Cerebellar cortex (tissue), 1 donor: Measurements from ENCODE around the gene SMAD3.

Experiments used
- DNase-seq: peaks from one replicate; pipeline ENCODE4 v3.0.0-alpha.2; 2015; ENCODE audit warnings: low spot score

Gene SMAD3

DNA sequence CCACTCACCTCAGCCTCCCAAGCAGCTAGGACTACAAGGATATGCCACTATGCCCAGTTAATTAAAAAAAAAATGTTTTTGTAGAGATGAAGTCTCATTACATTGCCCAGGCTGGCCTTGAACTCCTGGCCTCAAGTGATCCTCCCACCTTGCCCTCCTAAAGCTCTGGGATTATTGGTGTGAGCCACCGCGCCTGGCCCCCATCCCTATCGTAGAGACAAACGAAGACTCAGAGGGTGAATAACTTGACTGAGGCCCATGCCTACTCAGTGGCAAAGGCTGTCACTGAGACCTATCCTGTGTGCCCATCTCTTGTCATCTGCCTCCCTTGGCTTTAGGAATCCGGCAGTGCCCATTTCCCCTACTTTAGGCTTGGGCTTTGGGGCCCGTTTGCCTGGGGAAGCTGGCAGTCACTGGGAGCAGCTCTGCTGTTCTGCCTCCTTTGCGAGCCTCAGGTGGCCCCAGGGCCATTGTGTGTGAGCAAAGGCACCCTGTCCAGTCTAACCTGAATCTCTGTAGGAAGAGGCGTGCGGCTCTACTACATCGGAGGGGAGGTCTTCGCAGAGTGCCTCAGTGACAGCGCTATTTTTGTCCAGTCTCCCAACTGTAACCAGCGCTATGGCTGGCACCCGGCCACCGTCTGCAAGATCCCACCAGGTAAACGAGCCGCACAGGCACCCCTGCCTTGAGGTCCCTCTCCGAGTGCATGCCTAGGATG lies 119.0 kb downstream of the SMAD3 start:
- no peak for DNase-seq

GRCh38 chr15:67185051-67185450 lies 119.6 kb downstream of the SMAD3 start:
- no peak for DNase-seq

DNA sequence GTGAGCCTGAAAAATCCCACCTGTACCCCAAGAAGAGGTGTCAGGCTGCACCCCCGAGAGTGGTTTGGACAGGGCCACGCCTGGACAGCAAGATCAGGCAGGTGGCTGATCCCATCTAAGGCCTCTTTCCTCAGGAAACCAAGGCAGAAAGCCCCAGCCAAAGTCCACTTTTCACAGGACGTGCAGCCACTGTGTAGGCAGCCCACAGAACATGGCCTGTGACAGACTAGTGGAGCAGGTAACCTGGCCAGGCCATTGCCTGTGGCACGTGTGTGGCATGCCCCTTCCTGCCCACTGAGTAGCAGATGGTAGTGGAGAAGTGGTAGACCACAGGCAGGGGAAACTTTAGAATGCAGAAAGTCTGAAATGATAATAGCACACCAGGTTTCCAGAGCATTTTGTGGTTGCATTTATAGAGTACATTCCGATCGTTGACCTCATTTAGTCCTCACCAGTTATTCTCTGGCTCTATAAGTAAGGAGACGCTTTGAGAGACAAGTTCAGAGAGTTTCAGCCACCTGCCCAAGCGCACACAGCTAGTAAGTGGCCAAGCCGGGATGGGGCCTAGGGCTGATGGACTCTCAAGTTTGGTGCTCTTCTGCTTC lies 120.3 kb downstream of the SMAD3 start:
- DNase-seq = no peak

GRCh38 chr15:67186226-67186649 lies 120.8 kb downstream of the SMAD3 start:
- no peak for DNase-seq

- DNase-seq = no peak
Observed at GRCh38 chr15:67186688-67187087, 121.3 kb downstream of the SMAD3 start.

DNA sequence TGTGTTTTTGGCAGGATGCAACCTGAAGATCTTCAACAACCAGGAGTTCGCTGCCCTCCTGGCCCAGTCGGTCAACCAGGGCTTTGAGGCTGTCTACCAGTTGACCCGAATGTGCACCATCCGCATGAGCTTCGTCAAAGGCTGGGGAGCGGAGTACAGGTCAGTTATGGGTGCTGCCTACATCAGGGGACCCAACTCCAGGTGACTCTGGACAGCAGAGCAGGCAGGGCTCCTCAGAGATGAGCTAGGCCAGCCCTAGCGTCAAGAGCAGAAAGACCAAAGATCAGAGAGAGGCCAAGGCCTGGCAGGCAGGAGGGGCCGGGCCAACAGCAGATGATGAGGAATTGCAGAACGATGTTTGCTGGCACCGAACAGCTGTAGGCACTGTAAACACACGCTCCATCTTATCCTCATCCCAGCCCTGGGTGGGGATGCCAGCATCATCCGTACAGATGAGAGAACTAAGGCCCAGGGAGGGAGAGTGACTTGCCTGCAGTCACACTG lies 122.0 kb downstream of the SMAD3 start:
- DNase-seq = no peak

- no peak for DNase-seq
Observed at GRCh38 chr15:67188551-67189218, 123.3 kb downstream of the SMAD3 start.

DNA sequence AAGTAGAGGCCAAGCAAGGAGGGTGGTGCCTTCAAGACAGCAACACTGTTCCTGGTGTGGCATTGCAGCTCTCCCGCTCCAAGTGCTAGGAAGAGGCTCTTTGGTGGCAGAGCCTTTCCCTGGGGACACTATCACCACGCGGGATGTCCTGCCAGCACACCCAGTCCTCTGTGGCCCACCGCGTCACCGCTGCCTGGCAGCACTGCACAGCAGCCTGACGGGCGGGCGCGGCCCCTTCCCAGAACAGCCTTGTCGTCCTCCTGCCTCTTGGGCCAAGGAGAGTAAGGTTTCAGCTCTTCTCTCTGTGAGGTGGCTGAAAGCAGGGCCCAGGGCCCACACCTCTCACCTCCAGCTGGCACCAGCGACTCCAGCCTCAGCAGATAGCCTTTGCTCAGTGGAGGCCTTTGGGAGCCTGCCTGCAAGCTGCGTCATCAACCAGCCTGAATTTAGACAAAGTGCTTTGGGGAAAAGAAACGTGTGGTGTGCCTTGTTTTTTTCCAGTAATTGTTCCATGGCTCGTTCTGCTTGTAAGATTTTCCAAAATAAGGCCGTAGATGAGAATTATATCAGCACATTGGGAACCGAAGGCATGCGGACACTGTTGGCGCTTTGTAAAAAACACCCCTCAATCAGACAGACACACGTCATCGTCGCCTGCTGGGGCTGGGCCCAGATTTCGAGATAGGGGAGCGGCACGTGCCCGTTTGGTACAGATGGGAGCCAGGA lies 124.1 kb downstream of the SMAD3 start:
- no peak for DNase-seq

- DNase-seq = no peak
Observed at GRCh38 chr15:67190326-67190725, 124.9 kb downstream of the SMAD3 start.

- DNase-seq = no peak
Observed at GRCh38 chr15:67190813-67191212, 125.4 kb downstream of the SMAD3 start.

- DNase-seq = no peak
Observed at GRCh38 chr15:67192185-67192820, 126.9 kb downstream of the SMAD3 start.

GRCh38 chr15:67193223-67193990 lies 128.0 kb downstream of the SMAD3 start:
- no peak for DNase-seq

GRCh38 chr15:67194171-67195114 lies 129.0 kb downstream of the SMAD3 start:
- DNase-seq = no peak

DNA sequence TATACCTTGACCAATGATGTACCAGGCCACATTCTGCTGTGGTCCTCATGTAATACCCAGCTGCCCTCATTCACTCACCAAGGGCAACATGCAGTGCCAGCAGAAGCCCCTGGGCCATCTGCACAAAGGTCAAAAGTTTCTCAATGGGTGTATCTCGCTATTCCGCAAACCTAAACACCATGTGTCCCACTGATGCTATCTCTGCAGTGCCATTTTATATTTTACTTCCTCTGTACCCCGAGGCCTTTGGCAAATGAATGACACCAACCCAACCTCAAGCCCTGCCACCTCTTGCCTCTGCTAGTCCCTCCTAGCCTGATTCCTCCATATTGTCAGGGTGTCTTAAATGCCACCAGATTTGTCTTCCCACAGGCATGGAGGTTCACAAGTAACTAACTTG lies 129.9 kb downstream of the SMAD3 start:
- DNase-seq = no peak

DNA sequence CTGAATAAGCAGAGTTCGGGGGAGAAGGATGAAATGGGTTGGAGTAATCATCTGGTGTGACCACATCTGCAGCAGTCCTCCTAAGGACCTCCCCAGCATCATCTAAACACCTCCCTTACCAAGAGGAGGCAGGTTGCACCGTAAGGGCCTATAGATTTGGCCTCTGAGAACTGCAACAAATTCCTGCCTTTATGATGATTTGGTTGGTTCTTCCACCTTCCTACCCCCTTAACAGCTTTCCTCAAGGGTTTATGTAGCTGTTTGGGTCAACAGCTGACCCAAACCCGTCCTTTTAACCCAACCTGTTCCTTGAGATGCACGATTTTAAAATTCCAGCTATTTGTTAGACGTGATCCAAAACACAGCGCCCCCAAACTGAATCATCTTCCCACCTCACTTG lies 130.8 kb downstream of the SMAD3 start:
- no peak for DNase-seq

DNA sequence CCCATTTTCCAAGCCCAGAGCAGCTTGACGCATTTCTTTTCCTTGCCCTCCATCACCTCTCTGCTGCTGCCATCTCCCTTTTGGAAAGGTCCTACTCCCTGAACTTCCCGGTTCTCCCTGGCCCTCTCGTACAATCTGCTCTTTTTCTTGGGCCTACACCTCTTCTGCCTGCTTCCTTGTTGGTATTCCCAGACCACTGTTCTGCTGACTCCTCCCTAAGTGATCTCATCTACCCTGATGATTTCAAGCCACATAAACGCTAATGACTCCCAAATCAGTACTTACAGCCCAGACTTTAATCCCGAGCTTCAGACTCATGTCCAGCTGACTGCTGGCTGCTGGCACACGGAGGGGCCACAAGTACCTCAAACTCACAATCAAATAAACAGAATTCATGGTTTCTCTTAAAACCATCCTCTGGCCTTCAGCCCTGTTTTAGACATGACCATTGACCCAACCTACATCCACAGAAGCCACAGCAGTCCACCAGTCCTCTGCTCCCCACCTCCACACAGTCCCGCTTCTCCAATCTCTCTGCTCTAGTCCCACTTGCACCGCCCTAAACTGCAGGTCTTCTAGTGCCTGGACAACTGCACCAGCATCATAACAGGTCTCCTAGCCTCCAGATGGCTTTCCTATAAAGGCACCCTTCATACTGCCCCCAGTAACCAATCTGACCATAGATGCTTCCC lies 131.4 kb downstream of the SMAD3 start:
- DNase-seq = no peak

DNA sequence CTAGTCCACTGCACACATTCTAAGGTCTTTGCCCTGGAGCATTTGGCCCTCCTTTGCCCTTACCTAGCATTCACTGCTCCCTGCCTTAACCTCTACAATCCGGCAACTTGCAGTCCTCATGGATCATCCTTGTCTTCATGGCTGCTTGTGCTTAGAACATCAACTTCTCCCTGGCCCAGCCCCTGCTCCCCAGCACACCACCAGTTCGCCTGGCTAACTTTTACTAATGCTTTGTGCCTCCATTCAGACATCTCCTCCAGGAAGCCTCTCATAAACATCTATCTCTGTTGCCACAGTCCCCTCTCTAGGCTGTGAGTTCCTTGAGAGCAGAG lies 131.9 kb downstream of the SMAD3 start:
- DNase-seq = no peak

DNA sequence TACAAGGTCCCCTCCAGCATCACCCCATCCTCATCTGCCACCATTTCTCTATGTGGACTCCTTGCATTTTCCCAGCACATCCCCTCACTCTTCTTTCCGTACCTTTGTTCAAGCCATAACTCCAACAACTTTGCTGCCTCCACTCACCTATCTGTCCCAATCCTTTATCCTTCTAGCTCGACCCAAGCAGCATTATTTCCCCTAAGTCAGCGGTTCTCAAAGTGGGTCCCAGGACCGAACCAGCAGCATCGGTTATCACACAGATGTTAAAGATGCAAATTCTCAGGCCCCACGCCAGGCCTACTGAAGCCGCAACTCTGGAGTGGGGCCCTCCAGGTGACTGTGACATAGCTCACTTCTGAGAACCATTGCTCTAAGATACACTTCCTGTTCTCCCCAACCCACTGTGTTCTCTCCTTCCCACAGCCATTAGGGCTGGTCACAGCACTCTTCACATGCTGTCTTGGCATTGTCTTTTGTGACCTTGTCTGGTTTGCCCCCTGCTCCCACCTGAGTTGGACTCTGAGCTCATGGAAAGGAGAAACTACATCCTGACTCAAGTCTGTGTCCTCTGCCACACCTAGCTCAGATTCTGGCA lies 132.9 kb downstream of the SMAD3 start:
- no peak for DNase-seq

- DNase-seq = no peak
Observed at GRCh38 chr15:67199391-67199790, 134.0 kb downstream of the SMAD3 start.
